GM19452 (cell line): Measurements from ENCODE around the gene SMIM36.
"Not testable (repeated sequence)": the region's sequence is repeated elsewhere in the genome, so short reads cannot be mapped to it uniquely, and the experiment has no call there.

Experiments
- ATAC-seq: cut with Tn5 transposase; IDR thresholded peaks from one replicate; pipeline ENCODE4 v1.9.1; 2021; ENCODE audit not compliant: unreplicated experiment

Gene SMIM36

DNA sequence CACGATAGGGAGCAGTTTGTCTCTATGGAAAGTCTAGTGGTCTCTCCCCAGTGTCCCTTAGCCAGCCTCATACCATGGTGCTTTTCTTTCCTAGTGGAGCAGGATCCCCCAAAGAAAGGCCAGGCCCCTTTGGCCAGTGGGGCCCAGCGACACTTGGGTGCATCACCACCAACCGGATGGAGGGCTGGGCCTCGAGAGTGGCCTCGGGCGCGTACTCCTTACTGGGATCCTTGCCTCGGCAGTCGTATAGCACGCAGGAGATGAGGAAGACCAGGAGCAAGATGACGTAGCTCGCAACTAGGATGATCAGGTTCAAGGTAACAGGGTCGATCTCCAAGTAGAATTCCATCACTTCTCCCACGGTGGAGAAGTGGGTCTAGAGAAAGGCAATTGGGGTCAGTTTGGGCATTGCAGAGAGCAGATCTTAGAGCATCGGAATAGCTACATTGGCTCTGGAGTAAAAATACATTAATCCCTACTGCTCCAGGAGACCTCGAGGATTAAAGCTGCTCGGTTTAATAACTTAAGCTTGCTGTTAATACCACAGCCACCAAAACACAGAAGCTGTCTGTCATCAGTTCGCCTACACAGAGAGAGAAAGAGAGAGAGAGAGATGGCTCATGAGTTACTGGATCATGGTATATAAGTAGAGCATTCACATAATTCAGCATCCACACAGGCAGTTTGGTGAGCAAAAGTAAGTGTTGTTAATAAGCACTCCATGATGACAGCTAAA is at the start of gene SMIM36:
Gene SMIM36, minus strand, starts transcription at position 467 of the 736 bp plus-strand sequence.
- ATAC-seq = no peak

DNA sequence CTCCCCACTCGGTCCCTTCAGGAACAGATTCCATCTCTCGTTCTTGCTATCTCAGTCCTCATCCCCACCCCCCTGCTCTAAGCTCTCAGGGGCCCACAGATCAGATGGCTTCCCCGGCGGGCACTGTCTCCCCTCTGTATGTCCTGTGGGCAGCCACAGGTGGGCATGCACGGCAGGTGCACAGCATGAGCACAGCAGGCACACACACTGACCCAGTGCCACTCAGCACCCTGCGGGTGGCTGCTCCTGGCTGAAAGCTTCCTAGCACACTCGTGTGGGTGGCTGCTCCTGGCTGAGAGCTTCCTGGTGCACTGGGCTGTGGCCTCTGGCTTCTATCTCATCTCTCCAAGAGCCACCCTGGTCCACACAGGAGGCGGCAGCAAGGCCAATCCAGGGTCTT is 44.5 kb upstream of the SMIM36 start:
- no peak for ATAC-seq

DNA sequence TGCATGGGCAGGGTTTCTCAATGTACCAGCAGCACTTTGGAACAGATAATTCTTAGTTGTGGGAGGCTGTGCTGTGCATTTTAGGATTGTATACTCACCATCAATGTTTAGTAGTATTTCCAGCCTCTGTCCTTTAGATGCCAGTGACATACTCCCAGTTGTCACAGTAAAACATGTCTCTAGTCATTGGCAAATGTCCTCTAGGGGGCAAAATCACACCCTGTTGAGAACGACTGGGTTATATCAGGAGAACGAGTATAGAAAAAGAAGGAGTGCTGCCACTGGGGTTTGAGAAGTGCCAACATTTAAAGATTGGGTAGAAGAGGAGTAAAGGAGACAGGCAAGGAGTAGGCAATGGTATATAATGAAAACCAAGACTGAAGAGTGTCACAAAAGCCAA is 37.9 kb upstream of the SMIM36 start:
- no peak for ATAC-seq

DNA sequence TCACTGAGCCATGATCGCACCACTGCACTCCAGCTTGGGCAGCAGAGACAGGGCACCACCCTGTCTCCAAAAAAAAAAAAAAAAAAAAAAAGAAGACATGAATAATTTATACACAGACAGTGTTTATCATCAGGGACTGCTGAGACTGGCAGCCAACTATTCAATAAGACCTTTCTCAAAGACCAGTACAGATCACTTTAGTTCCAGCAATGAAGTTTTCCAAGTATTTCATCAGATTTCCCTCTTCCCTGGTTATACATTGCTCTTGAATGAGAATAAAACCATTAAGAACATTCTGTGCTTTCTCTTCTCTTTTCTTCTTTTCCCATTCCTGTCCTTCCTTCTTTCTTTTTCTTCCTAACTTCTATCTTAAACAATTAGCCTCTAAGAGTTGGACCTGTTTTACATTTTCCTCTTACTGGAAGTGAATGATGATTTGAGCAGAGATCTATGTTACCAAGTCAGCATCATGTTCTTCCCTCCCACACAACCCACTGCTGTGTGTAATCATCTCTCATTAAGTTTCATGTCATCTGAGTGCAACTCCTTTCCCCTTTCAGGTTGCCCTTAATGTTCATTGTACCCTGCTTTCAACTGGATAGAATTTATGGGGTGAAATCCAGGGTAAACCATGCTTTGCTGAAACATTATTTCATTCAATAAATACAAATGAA is 35.9 kb upstream of the SMIM36 start:
- no peak for ATAC-seq

DNA sequence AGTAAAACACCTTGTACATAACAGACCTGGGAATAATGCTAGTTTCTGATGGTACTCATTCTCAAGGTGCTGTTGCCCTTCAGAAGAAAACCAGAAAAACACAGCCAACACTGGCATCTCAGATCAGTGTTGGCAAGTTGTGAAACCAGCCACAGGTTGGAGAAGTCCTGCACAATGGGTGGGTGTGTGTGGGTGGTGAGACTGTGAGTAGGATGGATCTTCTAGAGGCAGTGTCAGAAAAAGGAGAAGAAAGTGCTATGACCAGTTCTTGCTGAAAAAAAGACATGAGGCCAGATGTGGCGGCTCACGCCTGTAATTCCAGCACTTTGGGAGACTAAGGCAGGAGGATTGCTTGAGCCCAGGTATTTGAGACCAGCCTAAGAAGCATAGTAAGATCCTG is 35.2 kb upstream of the SMIM36 start:
- ATAC-seq = no peak

DNA sequence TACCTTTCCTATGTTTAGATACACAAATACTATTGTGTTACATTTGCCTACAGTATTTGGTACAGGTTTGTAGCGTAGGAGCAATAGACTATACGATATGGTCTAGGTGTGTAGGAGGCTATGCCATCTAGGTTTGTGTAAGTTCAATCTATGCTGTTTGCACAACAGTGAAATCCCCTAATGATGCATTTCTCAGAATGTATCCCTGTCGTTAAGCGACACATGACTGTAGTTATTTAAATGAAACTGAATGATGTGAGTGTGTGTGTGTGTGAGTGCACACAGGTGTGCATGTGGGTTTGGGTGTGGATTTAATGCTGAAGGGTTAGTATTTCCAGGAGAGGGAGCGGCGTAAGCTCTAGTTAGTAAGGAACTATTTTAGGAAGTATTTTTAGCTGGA is 34.6 kb upstream of the SMIM36 start:
- ATAC-seq = no peak

DNA sequence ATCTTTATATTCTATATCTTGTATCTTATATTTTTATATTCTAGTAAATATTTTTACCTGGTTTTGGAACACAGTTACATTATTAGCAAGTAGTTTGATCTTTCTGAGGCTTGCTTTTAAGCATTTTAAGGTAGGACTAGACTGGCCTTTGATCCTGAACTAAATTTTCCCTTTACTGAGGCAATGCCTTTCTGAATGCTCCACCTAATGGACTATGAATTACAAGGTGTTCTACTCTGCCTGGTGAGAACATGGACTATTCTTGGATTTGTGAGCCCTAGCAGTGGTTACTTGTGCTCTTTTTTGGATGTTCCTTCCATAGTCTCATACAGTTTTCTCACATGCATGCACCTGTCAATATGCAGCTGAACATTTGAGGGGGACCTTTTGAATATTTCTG is 32.5 kb upstream of the SMIM36 start:
- ATAC-seq = no peak

DNA sequence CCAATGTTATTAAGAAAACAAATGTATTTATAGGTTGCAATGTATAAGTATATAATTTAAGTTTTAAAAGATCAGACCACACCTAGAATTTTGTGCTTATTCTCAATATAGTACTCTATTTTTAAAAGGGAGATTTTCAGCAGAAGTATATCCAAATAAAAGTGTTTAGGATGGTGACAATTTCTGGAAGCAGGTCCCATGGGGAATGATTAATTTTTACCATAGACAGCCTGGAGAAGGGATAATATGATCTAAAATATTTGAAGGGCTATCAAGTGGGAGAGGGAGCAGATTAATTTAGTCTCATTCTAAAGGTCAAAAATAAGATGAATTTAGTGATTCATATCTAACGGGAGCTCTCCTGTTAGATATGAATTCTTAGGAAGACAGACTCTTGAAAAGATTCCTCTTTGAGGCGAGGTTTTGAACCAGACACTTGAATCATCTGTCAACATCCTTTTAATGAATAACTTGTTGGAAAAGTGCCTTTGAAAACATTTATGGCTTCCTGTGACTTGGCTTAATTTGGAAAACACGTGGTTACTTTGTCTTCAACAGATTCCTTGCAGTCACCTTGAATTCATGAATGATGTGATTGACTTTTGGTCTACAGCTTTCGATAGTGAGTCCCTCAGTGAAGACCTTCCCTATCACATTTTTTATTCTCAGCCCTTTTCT is 29.3 kb upstream of the SMIM36 start:
- ATAC-seq = no peak

DNA sequence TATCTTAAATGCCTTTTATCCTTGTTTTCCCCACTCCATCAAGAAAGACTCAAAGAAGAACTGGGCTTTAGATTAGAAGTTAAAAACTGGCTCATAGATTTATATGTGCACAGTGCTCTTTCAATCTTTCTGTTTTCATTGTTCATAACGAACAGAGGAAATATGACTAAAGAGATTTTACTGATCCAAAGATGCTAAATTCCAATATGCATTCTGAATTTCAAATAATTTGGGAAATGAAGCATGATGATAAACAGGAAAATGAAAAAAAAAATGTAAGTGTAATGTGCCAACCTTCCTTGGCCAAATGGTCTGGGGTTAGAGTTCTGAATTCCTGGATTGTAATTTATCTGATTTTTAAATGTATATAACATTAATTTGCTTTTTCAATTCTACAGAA is 25.0 kb upstream of the SMIM36 start:
- ATAC-seq = no peak

DNA sequence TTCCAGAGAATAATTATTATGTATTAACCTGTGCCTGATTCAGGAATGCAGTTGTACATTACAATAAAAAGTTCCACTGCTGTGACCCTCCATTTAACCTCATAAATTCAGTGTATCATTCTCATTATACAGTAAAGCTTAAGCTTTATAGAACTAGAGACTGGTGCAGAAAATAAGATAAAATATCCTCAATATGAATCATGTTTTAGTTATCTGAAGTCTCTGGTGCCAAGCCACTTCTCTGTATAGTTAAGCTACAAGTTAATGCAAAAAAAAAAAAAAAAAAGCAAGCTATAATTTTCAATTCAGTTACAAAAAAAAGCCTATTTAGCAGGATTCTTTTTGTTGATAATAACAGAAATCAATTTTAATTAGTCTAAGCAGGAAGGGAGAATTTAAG is 22.4 kb upstream of the SMIM36 start:
- no peak for ATAC-seq

DNA sequence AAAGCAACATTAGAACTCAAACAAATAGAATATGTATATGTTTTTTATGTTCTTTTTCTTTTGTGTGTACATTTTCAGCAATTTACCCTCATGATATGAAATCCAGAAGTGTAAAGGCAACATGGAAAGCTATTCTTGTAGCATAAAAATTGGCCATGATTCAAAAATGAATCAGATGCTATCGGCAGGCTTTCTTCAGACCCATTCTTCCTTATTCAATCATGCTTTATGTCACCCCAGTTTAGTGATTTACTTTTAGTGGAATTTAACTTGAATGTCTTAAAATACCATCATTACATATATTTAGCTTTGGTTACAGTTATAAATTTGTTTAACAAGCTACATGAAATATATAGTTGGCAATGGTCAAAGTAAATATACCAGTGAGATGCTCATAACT is 21.4 kb upstream of the SMIM36 start:
- no peak for ATAC-seq

DNA sequence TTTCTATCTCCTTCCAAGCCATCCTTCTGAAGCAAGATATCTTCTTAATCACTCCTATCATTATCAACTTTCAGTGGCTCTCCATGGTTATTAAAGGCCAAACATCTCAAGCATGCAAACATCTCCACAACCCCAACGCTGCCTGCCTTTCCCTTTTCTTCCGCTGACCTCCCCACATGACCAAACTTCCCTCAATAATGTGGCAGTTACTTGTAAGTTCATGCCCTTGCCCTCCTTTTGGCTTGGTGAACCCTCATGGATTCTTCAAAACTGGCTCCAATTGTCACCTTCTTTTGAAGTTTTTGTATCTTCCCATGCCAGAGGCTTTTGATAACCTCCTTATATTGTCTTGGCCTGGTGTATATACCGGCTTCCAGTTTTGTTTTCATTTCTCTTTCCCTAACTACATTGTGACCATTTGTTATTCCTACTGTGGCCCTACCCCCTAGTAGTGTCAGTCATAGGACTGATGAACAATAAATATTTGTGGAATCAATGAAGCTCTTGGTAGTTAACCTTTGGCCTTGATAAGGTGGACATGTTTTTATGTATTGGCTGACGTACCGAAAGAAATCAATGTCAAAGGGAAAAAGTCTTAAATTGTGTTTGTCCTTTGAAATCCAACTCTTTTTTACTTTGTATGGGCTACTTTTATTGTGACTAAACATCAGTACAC is 19.9 kb upstream of the SMIM36 start:
- ATAC-seq = no peak

DNA sequence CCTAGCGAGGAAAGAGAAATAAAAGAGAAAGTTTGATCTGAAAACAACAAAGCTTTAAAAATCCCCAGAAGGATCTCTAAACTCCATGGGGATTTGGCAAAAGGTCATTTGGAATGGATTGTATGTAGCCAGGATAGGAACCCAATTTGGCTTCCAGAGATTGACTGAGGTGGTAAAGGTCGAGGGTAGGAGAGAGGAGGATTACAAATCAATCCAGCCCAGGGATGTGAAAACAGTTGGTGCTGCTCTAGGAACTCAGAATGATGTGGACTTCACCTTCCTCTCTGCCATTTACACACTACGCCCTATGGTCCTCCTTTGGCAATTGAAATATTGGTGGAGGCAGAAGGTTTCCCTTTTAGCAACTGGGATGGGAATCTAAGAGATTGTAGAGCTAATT is 18.8 kb upstream of the SMIM36 start:
- no peak for ATAC-seq

DNA sequence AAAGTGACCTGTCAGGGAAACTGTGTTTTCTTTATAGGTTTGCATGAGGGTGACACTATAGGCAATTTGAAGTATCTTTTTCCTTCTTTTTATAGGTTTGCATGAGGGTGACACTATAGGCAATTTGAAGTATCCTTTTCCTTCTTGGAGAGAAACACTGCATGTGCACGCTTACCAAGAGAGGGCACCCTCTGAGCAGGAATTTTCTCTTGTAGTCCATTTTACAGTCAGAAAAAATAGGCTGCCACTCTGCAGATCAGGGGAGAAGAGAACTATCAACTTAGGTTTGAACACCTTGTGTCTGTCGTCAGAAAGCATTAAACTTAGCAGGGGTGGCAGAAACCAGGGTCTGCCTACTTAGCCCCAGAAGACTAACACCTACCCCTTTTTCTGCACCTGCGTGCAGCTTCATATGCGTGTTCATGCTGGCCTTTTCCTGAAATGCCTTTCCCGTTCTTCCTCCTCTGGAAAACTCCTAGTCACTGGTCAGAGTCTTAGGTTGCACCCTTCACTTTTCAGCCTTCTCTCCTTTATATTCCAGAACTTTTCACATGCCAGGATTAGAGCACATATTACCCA is 16.4 kb upstream of the SMIM36 start:
- no peak for ATAC-seq

DNA sequence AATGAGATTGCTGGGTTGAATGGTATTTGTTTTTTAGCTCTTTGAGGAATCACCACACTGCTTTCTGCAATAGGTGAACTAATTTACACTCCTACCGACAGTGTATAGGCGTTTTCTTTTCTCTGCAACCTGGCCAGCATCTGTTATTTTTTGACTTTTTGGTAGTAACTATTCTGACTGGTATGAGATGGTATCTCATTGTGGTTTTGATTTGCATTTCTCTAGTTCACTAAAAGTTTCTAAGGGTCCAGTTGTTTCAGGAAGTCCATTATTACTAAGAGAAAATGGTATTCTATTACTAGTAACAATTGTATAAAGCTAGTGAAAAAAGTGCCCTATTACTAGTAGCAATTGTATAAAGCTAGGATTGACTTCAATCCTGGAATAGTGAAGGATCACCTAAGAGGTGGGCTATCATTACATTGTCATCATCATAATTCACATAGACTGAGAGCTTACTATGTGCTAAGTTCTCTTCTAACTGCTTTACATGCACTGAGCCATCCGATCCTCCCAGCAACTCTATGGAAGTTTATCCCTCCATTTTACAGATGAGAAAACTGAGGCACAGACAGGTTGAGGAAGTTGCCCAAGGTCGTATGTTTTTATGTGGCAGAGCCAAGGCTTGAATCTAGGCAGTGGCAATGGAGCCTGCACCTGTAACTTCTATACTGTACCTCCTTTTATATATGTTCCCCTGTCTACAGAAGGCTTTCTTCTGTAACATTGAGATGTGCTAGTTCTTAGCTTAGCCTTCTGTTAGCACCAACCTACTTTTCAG is 13.4 kb upstream of the SMIM36 start:
- peak; percentile 81 for ATAC-seq

DNA sequence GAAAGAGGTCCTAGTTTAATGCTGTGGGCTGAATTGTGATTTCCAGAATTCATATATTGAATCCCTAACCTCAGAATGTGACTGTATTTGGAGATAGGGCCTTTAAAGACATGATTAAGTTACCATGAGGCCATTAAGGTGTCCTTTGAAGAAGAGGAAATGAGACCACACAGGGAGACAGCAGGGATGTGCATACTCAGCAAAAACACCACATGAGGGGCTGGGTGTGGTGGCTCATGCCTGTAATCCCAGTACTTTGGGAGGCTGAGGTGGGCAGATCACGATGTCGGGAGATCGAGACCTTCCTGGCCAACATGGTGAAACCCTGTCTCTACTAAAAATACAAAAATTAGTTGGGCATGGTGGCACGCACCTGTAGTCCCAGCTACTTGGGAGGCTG is 11.8 kb upstream of the SMIM36 start:
- ATAC-seq = not testable (repeated sequence)

DNA sequence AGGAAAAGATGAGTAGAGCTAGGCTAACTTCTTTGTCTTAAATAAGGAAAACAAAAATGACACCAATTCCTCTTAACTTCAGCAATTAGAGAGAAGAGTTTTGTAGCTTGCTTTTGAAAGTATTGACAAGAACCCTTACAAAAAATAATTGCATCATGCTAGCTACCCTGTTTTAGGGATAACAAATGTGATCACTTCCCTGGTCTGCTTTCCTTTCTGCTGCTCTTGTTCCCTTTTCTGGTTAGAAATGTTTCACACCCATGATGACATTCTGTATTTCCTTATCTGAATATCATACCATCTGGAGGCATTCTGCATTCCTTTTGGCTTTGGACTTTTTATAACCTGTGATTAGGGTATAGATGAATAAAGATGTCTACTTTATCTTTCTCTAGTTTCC is 9.9 kb upstream of the SMIM36 start:
- ATAC-seq = no peak

DNA sequence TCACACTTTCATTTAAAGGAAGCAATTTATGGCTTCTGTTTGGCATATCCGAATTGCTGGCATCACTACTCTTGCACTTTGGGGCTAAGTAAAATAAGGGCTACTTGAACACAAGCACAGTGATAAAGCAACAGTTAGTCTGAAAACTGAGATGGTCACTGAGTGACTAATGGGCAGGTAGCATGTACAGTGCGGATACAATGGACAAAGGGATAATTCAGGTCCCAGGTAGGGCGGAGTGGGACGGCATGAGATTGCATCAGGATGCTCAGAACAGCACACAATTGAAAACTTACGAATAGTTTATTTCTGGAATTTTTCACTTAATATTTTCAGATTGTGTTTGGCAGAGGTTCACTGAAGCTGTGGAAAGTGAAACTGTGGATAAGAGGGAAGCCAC is 9.2 kb upstream of the SMIM36 start:
- ATAC-seq = no peak

DNA sequence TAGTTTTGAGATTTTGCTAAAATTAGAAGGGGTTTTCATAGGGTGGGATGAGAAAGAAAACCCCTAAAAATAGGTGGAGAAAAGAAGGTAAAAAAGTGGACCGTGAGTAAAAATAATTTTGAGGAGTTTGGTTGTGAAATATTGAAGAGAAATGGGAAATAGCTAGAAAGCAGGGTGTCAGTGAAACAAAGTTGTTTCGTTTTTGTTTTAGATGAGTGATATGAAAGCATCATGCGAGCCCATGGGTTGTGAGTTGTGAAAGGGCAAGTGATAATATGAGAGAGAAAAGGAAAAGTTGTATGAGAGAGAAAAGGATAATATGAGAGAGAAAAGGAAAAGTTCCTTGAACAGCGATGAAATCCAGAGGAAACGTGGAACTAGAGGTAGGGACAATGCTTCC is 7.3 kb upstream of the SMIM36 start:
- ATAC-seq = no peak

DNA sequence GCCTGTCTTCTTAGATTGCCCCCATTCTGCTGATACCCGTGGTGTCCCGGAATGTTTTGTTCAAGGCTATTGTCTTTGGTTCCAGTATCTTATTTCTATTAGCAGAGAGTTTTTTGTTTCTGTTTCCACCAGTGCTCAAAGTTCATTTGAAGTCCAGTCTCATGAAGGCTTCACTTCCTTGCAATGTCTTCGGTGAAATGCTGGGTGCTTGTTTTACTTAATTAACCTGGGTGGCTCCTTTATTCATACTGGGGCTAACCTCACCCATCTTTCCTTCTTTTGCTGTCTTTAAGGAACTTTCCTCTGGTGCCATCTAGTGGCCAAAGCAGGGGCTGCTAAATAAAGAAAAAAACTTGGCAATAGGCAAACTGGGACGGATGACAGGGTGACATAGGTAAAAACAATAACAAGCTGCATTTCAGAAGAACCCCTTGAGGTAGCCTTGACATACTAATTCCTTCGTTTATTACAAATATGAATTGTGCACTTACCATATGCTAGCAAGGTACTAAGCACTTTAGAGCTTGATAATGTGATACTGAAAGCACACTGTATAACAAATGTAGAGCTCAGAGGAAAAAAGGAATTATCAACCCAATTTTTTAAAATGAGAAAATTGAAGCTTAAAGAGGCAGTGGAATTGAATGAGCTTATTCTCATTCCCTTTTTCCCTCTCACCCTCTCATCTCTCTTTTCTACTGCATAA is 2.8 kb upstream of the SMIM36 start:
- ATAC-seq = peak; percentile 65
